ENCODE measurements around the gene UST.

GRCh38 chr6:148745926-148746325 lies 904 bp upstream of the UST start:
- TF ChIP-seq CTCF (conservative IDR thresholded peaks at IDR 0.05 in 1 of 2, IDR thresholded peaks at IDR 0.05 in 1 of 2; ENCODE audit: extremely low read depth in 1 of 2, insufficient read depth in 1 of 2, low read depth in 1 of 2, low read length in 2 of 2) (no peak), EZH2 (IDR thresholded peaks at IDR 0.05; ENCODE audit: borderline replicate concordance, low read length) (no peak)

Measured in mammary epithelial cell (primary cell).